ENCODE data around the gene SDF2.

Gene SDF2

DNA sequence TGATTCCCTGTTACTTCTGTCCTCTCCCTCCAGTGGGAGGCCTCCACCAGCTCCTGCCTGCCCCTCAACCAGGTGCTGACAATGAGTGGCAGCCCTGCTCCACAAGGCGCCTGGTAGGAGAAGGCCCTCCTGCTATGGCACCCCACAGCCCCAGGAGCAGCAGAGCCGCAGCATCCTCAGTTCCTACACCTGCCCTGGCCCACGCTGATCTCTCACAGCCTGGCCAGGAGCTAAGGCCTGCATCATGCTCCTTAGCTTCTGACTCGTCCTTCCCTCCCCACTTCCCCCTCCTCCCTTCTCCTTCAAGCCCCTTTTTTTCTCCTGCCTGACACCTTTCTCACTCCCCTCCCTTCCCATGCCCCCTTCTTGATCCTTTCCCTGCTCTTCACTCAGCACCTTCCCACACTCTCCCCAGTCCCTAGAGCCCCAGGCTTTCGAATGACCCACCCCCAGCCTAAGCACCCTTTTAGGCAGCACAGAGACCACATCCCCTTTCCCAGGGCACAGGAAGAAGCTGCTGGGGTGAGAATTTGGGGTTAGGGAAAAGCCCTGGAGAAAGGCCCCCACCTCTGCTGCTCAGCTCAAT is 43.5 kb upstream of the SDF2 start:
- no peak overlapping the region for H3K4me3 ChIP-seq (ENCODE audit: low read depth, low read length)
- DNase-seq (ENCODE audit: low read depth), result no peak
- no peak for TF ChIP-seq CTCF (IDR thresholded peaks at IDR 0.05; ENCODE audit: control insufficient read depth, extremely low read depth, insufficient read depth)

DNA sequence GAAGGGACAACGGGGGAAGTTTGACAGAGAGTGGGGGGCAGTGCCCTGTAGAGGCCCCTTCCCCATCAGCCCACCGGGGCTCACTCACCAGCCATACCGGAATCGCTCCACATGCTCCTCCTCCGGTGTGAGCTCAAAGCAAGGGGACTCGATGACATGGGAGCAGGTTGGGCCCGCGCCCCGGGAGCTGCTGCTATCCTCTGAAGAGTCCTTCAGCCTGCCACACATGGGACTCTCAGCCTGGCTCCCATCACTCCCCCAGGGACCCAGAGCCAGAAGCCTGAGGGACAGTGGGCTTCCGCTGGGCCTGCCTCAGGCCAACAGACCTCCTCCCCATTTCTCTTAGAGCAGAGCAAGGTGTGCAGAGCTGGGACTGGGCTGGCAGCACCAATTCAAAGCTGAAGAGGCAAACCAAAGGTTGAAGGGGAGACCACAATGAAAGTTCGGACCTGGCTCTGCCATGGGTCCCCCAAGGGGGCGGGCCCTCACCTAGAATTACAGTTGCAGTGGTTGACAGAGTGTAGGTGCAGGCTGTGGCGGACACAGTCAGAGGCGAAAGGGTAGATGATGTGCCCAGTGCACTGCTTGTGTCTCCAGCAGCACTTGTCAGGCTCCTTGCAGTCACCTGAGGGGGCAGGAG is 42.6 kb upstream of the SDF2 start:
- TF ChIP-seq CTCF (IDR thresholded peaks at IDR 0.05; ENCODE audit: control insufficient read depth, extremely low read depth, insufficient read depth), result no peak
- H3K4me3 ChIP-seq (ENCODE audit: low read depth, low read length), result no peak overlapping the region
- no peak for DNase-seq (ENCODE audit: low read depth)

- TF ChIP-seq CTCF (IDR thresholded peaks at IDR 0.05; ENCODE audit: control insufficient read depth, extremely low read depth, insufficient read depth), result no peak
- DNase-seq (ENCODE audit: low read depth), result no peak
- no peak overlapping the region for H3K4me3 ChIP-seq (ENCODE audit: low read depth, low read length)
These were observed 42.0 kb upstream of the SDF2 start for GRCh38 chr17:28703552-28704218.

- H3K4me3 ChIP-seq (ENCODE audit: low read depth, low read length), result no peak overlapping the region
- no peak for DNase-seq (ENCODE audit: low read depth)
- TF ChIP-seq CTCF (IDR thresholded peaks at IDR 0.05; ENCODE audit: control insufficient read depth, extremely low read depth, insufficient read depth), result no peak
These were observed 41.0 kb upstream of the SDF2 start for GRCh38 chr17:28702752-28703150.

DNA sequence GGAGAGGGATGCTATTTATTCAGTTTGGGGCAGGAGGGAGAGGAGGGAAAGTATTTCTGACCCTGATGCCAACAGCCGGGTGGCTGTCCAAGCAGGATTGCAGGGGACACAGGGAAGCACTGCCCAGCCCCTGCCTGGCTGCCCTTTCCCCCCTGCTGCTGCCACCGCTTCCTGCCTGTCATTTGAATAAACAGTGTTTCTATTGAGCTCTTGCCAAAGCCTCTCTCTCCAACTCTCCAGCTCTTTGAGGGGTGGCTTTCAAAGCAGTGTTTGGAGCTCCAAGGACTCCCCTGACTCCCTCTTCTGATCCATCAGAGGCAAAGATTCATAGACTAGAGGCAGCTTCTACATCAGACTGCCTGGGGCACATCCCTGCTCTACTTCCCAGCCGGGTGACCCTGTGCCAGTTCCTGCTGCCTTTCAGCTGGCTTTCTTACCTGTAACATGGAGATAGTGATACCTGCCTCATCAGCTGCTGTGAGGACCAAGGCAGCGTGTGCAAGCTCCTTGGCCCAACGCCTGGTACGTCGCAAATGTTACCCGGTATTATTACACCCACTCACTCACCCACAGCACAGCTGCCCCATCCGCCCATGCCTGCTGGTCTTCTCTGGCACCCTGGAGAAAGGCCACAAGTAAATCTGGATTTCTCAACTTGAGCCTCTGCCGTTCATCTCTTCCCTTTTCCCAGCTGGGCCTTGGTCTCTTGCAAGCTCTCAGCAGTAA is 40.5 kb upstream of the SDF2 start:
- TF ChIP-seq CTCF (IDR thresholded peaks at IDR 0.05; ENCODE audit: control insufficient read depth, extremely low read depth, insufficient read depth), result no peak
- no peak overlapping the region for H3K4me3 ChIP-seq (ENCODE audit: low read depth, low read length)
- no peak for DNase-seq (ENCODE audit: low read depth)

DNA sequence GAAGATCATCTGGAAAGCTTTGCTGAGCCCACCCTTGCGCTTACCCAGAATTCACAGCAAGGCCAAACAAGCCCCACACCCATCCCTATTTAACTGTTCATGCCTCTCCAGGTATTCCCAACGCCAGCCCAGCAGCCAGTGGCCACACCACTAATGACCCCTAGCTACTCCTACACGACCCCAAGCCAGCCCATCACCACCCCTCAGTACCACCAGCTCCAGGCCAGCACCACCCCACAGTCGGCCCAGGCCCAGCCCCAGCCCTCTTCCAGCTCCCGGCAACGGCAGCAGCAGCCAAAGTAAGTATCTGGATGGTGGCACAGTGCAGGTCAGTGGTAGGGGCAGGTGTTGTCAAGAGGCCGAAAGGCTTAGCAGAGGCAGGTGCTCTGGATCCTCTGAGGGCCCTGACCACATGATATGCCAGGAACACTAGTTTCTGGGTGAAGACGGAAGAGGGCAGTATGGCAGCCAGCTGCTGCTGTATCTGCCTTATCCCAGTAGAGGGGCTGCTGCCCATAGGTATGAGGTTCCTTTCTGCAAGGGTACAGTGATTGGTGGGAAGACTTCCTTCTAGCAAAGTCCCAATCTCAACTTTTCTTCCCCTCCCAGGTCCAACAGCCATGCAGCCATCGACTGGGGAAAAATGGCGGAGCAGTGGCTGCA is 39.3 kb upstream of the SDF2 start:
- DNase-seq (ENCODE audit: low read depth), result no peak
- no peak for TF ChIP-seq CTCF (IDR thresholded peaks at IDR 0.05; ENCODE audit: control insufficient read depth, extremely low read depth, insufficient read depth)
- no peak overlapping the region for H3K4me3 ChIP-seq (ENCODE audit: low read depth, low read length)
